ENCODE measurements around the gene CNIH3.

Gene CNIH3

DNA sequence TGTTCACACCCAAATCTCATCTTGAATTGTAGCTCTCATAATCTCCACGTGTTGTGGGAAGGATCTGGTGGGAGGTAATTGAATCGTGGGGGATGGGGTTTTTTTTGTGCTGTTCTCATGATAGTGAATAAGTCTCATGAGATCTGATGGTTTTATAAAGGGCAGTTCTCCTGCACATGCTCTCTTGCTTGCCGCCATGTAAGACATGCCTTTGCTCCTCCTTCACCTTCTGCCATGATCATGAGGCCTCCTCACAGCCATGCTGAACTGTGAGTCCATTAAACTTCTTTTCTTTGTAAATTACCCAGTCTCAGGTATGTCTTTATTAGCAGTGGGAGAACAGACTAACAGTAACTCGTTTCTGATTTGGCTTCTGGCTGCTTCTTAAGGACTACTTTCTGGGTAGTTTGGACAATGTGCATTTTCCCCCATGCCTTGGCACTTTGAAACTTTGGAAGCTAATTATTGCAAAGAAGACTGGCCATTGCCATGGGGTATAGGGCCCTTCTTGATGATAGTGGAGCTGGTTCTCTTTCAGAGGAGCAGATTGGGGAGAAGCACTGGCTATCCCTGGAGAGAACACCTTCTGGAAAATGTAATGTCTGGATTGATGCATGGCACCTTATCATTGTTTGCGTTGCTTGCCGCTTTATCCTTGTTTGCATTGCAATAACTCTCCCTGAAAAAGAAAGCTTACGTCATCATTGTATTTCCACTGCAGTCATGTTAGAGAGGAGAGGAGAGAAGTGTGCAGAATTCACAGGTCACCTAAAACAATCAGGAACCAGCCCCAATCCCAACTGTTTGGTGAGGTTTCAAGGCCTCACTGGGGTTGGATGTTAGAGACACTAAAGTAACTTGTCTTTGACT is 5.9 kb downstream of the CNIH3 start:
- Histone ChIP-seq H3K36me3 (ENCODE audit: low read length) (no peaks in the 10 kb centered on the region), H4K20me1 (ENCODE audit: low read depth, low read length) (no peaks in the 10 kb centered on the region), H2AFZ (ENCODE audit: low read depth, low read length, severe bottlenecking) (no peak overlapping the region), H3K79me2 (ENCODE audit: insufficient read depth, low read length) (no peaks in the 10 kb centered on the region), H3K9me3 (ENCODE audit: insufficient read depth, low read length) (no peaks in the 10 kb centered on the region), H3K9me2 (replicated peaks; ENCODE audit: insufficient read depth, low read length) (no peaks in the 10 kb centered on the region), H3K9ac (ENCODE audit: low read length) (no peak overlapping the region), H3K27me3 (ENCODE audit: low read length) (no peaks in the 10 kb centered on the region), H3K4me2 (ENCODE audit: low read depth, low read length, poor library complexity, severe bottlenecking) (no peak overlapping the region), H3K4me3 (ENCODE audit: insufficient read depth, low read length, poor library complexity, severe bottlenecking) (no peak overlapping the region), H3K27ac (ENCODE audit: low read depth, low read length) (no peak overlapping the region), H3F3A (ENCODE audit: insufficient read depth) (no peaks in the 10 kb centered on the region)
- TF ChIP-seq EZH2phosphoT487 (conservative IDR thresholded peaks at IDR 0.05; ENCODE audit: low read length): no peak
- TF ChIP-seq, protein P1, sequence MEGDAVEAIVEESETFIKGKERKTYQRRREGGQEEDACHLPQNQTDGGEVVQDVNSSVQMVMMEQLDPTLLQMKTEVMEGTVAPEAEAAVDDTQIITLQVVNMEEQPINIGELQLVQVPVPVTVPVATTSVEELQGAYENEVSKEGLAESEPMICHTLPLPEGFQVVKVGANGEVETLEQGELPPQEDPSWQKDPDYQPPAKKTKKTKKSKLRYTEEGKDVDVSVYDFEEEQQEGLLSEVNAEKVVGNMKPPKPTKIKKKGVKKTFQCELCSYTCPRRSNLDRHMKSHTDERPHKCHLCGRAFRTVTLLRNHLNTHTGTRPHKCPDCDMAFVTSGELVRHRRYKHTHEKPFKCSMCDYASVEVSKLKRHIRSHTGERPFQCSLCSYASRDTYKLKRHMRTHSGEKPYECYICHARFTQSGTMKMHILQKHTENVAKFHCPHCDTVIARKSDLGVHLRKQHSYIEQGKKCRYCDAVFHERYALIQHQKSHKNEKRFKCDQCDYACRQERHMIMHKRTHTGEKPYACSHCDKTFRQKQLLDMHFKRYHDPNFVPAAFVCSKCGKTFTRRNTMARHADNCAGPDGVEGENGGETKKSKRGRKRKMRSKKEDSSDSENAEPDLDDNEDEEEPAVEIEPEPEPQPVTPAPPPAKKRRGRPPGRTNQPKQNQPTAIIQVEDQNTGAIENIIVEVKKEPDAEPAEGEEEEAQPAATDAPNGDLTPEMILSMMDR (IDR thresholded peaks at IDR 0.05; ENCODE audit: insufficient read depth, low read length, poor library complexity, severe bottlenecking): no peak

DNA sequence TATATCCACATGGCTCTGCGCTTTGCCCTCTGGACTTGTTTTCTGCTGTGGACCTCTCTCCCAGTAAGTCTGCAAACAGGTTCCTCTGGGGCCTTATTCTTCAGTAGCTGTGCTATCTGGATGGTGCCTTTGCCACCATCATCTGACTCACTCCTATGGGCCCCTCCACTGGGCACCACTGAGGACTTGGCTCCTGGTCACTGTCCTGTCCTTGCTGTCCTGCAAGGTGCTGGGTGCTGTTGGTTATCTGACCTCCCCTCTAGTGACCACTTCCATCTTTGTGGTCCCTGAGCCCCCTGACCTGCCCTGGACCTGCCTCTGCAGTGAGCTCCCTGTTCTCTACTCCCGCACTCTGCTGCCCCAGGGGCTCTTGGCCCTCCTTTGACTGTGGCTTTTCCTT is 6.7 kb downstream of the CNIH3 start:
- Histone ChIP-seq H3K79me2 (ENCODE audit: insufficient read depth, low read length) (no peaks in the 10 kb centered on the region), H3K9me2 (replicated peaks; ENCODE audit: insufficient read depth, low read length) (no peaks in the 10 kb centered on the region), H3K27me3 (ENCODE audit: low read length) (no peaks in the 10 kb centered on the region), H3F3A (ENCODE audit: insufficient read depth) (no peaks in the 10 kb centered on the region), H3K9me3 (ENCODE audit: insufficient read depth, low read length) (no peaks in the 10 kb centered on the region), H3K9ac (ENCODE audit: low read length) (no peak overlapping the region), H3K4me2 (ENCODE audit: low read depth, low read length, poor library complexity, severe bottlenecking) (no peak overlapping the region), H4K20me1 (ENCODE audit: low read depth, low read length) (no peaks in the 10 kb centered on the region), H3K4me3 (ENCODE audit: insufficient read depth, low read length, poor library complexity, severe bottlenecking) (no peak overlapping the region), H3K36me3 (ENCODE audit: low read length) (no peaks in the 10 kb centered on the region), H2AFZ (ENCODE audit: low read depth, low read length, severe bottlenecking) (no peak overlapping the region), H3K27ac (ENCODE audit: low read depth, low read length) (no peak overlapping the region)
- TF ChIP-seq, protein P1 (IDR thresholded peaks at IDR 0.05; ENCODE audit: insufficient read depth, low read length, poor library complexity, severe bottlenecking): no peak
- TF ChIP-seq EZH2phosphoT487 (conservative IDR thresholded peaks at IDR 0.05; ENCODE audit: low read length): no peak

DNA sequence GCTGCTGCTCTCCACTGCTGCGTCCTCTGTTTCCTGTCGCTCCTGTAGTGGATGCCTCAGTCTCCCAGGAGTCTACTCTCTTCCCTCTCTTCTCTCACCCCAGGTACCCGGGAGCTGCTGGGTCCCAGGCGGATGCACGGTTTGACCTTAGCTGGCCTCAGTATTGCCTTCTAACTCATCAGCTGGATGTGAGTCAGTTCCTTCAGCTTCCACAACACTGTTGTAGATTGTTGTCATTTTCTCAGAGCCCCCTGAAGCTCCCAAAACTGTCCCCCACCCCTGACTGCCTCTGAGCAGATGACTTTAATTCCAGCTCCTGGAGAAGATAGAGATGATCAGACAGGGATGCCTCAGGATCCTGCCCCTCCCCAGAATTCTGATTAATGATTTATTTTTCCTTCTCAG is 7.2 kb downstream of the CNIH3 start:
- Histone ChIP-seq H3K9me2 (replicated peaks; ENCODE audit: insufficient read depth, low read length) (no peaks in the 10 kb centered on the region), H3K4me2 (ENCODE audit: low read depth, low read length, poor library complexity, severe bottlenecking) (no peak overlapping the region), H3K9me3 (ENCODE audit: insufficient read depth, low read length) (no peaks in the 10 kb centered on the region), H3K79me2 (ENCODE audit: insufficient read depth, low read length) (no peaks in the 10 kb centered on the region), H3K27ac (ENCODE audit: low read depth, low read length) (no peak overlapping the region), H2AFZ (ENCODE audit: low read depth, low read length, severe bottlenecking) (no peak overlapping the region), H3K9ac (ENCODE audit: low read length) (no peak overlapping the region), H3K27me3 (ENCODE audit: low read length) (no peaks in the 10 kb centered on the region), H3K4me3 (ENCODE audit: insufficient read depth, low read length, poor library complexity, severe bottlenecking) (no peak overlapping the region), H3K36me3 (ENCODE audit: low read length) (no peaks in the 10 kb centered on the region), H4K20me1 (ENCODE audit: low read depth, low read length) (no peaks in the 10 kb centered on the region), H3F3A (ENCODE audit: insufficient read depth) (no peaks in the 10 kb centered on the region)
- TF ChIP-seq EZH2phosphoT487 (conservative IDR thresholded peaks at IDR 0.05; ENCODE audit: low read length): no peak
- TF ChIP-seq, protein P1 (IDR thresholded peaks at IDR 0.05; ENCODE audit: insufficient read depth, low read length, poor library complexity, severe bottlenecking): no peak
